Measurements from ENCODE around the gene ETV6.

ETV6 gene

DNA sequence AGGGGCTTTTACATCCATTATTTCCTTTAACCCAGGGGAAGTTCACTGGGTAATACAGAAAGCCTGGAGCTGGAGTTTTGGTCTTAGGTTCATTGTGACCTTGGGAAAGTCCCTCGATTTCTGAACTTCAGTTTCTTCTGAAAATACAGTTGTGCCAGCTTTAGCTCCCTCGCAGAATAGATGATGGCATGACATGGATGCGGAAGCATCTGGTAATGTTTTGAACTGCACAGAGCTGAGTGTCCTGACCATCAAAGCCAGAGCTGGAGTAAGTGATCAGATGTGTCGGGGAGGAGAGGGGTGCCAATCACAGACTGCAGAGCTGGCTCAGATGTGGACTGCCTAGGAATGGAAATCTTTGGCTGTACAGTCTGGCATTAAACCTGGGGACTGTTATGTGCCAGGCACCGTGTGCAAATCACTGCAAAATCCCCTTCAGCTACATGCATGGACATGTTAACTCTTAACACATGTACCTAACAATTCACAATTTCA is 180.9 kb downstream of the ETV6 start:
- H3K36me3 ChIP-seq (ENCODE audit: insufficient read depth, insufficient read length, low read length), result peaks cover 6% of the 10 kb centered on the region
- no peak for DNase-seq (ENCODE audit: low read depth, low spot score)
- no peak for TF ChIP-seq ZNF274 (IDR thresholded peaks at IDR 0.05; ENCODE audit: low read depth, low read length)
- peaks cover 5% of the 10 kb centered on the region for H3K4me1 ChIP-seq (ENCODE audit: insufficient read depth, insufficient read length)
- no peak overlapping the region for H3K4me3 ChIP-seq (ENCODE audit: insufficient read length, low read depth)
- H3K9me3 ChIP-seq (ENCODE audit: insufficient read depth, low read length), result no peaks in the 10 kb centered on the region
- no peak overlapping the region for H3K9ac ChIP-seq (ENCODE audit: insufficient read length, low read depth)
- no peaks in the 10 kb centered on the region for H3K27me3 ChIP-seq (ENCODE audit: insufficient read depth, insufficient read length)

DNA sequence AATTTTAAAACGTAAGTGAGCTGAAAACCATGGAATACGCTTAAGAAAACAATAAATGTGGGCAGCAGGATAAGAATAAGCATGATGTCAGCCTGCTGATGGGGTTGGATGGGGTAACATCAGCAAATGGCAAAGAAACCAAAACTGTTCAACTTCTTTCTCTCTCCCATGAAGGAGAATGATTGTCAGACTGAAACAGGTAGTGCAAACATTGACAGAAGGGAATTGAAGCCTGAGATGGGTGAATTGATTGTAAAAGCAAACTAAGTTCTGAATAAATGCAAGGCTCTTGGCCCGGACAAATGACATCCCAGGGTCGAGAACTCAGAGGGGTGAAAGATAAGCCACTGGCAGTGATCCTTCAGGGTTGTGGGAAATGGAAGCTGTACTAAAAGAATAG is 182.6 kb downstream of the ETV6 start:
- H3K9ac ChIP-seq (ENCODE audit: insufficient read length, low read depth), result no peak overlapping the region
- H3K36me3 ChIP-seq (ENCODE audit: insufficient read depth, insufficient read length, low read length), result peaks cover 6% of the 10 kb centered on the region
- H3K9me3 ChIP-seq (ENCODE audit: insufficient read depth, low read length), result no peaks in the 10 kb centered on the region
- TF ChIP-seq YY1 (IDR thresholded peaks at IDR 0.05; ENCODE audit: insufficient read depth, insufficient read length) (no peak), ZNF274 (IDR thresholded peaks at IDR 0.05; ENCODE audit: low read depth, low read length) (no peak), SUZ12 (IDR thresholded peaks at IDR 0.05; ENCODE audit: extremely low read depth, insufficient read depth, insufficient read length) (no peak)
- no peaks in the 10 kb centered on the region for H3K27me3 ChIP-seq (ENCODE audit: insufficient read depth, insufficient read length)
- H3K4me3 ChIP-seq (ENCODE audit: insufficient read length, low read depth), result no peak overlapping the region
- DNase-seq (ENCODE audit: low read depth, low spot score), result no peak
- no peaks in the 10 kb centered on the region for H3K4me1 ChIP-seq (ENCODE audit: insufficient read depth, insufficient read length)

DNA sequence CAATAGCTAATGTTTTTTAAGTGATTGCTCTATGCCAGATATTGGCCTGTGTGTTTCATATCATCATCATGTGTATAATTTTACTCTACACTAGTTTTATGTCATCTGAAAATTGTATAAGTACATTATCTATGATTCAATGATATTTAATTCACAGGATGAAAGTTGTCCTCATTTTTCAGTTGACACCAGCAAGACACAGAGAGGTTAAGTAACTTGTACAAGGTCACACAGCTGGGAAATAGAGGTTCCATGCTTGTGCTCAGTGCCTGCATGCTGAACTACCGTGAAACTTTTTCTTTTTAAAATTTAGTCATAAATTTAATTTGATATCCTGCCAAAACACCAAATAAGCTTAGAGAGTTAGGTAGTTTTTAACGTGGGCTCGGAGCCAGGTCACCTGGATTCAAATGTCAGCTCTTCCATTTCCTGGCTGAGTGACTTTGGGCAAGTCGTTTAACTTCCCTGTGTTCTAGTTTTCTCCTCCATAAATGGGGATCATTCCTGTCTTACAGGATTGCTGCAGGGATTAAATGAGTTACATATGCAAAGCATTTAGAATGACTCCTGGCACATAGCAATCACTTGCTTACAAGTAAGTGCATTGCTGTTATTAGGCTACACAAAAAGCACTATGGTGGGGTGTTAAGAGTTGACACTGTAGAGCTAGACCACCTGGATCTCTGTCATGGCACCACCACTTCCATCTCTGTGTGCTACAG is 183.9 kb downstream of the ETV6 start:
- no peaks in the 10 kb centered on the region; the same call in 1 of the 2 replicates for H3K9me3 ChIP-seq (ENCODE audit: insufficient read depth, low read length)
- H3K36me3 ChIP-seq (ENCODE audit: insufficient read depth, insufficient read length, low read length), result peaks cover 6% of the 10 kb centered on the region
- no peak overlapping the region for H3K9ac ChIP-seq (ENCODE audit: insufficient read length, low read depth)

DNA sequence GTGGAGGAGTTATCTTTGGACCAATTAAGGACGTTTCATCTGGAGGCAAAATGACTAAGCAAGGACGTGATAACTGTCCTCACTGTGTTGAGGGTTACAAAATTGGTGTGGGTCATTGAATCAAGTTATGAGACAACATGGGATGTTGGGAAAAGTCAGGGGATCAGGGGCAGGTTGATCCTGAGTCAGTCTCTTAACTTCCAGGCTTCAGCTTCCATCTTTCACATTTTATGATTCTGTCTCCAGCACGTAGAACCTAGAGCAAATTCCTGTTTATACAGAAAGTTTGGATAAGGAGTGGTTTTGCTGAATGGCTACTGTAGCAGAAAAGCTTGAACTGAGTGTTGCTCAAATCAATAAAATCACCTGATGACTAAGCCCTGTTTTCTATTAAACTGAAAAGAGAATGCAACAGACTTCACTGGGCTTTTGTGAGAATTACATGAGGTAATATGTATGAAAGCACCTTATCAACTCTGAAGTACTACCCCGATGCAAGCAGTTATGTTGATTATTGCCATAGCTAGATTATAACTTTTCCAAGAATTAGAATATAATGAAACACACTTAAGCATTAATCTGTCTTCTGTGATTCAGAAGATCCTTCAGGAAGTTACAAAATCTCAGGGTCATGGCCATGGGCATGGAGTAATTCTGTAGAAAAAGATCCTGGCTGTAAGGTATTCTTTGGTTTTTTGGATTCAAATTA is 184.8 kb downstream of the ETV6 start:
- no peak for TF ChIP-seq SUZ12 (IDR thresholded peaks at IDR 0.05; ENCODE audit: extremely low read depth, insufficient read depth, insufficient read length)
- no peak for TF ChIP-seq YY1 (IDR thresholded peaks at IDR 0.05; ENCODE audit: insufficient read depth, insufficient read length)
- no peak for TF ChIP-seq ZNF274 (IDR thresholded peaks at IDR 0.05; ENCODE audit: low read depth, low read length)
- H3K4me1 ChIP-seq (ENCODE audit: insufficient read depth, insufficient read length), result no peaks in the 10 kb centered on the region
- no peaks in the 10 kb centered on the region; the same call in 1 of the 2 replicates for H3K9me3 ChIP-seq (ENCODE audit: insufficient read depth, low read length)
- peaks cover 2% of the 10 kb centered on the region for H3K36me3 ChIP-seq (ENCODE audit: insufficient read depth, insufficient read length, low read length)
- H3K4me3 ChIP-seq (ENCODE audit: insufficient read length, low read depth), result no peak overlapping the region
- DNase-seq (ENCODE audit: low read depth, low spot score), result no peak
- no peak overlapping the region for H3K9ac ChIP-seq (ENCODE audit: insufficient read length, low read depth)
- H3K27me3 ChIP-seq (ENCODE audit: insufficient read depth, insufficient read length), result no peaks in the 10 kb centered on the region

More for the DNA sequence above, 183.9 kb downstream of the ETV6 start:
- DNase-seq (ENCODE audit: low read depth, low spot score), result no peak
- no peak overlapping the region for H3K4me3 ChIP-seq (ENCODE audit: insufficient read length, low read depth)
- H3K27me3 ChIP-seq (ENCODE audit: insufficient read depth, insufficient read length), result no peaks in the 10 kb centered on the region
- no peaks in the 10 kb centered on the region for H3K4me1 ChIP-seq (ENCODE audit: insufficient read depth, insufficient read length)
- TF ChIP-seq ZNF274 (IDR thresholded peaks at IDR 0.05; ENCODE audit: low read depth, low read length) (no peak), YY1 (IDR thresholded peaks at IDR 0.05; ENCODE audit: insufficient read depth, insufficient read length) (no peak), SUZ12 (IDR thresholded peaks at IDR 0.05; ENCODE audit: extremely low read depth, insufficient read depth, insufficient read length) (no peak)

DNA sequence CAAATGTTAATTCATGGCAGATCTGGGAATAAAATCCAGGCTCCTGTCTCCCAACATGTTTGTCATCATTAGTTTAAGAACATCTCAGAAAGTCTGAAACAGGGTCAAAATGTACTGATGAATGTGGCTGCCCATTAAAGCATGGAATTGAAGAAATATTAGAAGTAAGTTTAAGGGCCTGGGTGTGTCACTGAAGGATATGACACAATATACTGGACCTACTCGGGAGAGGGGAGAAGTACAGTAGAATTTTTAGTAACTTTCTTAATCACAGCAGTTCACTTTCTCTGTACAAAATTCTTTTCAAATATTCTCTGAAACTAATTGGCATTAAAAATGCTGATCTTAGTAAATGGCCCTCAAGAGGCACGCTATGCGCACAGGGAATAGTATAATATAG is 185.5 kb downstream of the ETV6 start:
- Histone ChIP-seq H3K4me3 (ENCODE audit: insufficient read length, low read depth) (no peak overlapping the region), H3K36me3 (ENCODE audit: insufficient read depth, insufficient read length, low read length) (peaks cover 3% of the 10 kb centered on the region), H3K9me3 (ENCODE audit: insufficient read depth, low read length) (no peaks in the 10 kb centered on the region; the same call in 1 of the 2 replicates), H3K9ac (ENCODE audit: insufficient read length, low read depth) (no peak overlapping the region), H3K4me1 (ENCODE audit: insufficient read depth, insufficient read length) (no peaks in the 10 kb centered on the region), H3K27me3 (ENCODE audit: insufficient read depth, insufficient read length) (no peaks in the 10 kb centered on the region)
- no peak for DNase-seq (ENCODE audit: low read depth, low spot score)
- TF ChIP-seq SUZ12 (IDR thresholded peaks at IDR 0.05; ENCODE audit: extremely low read depth, insufficient read depth, insufficient read length), result no peak
- TF ChIP-seq ZNF274 (IDR thresholded peaks at IDR 0.05; ENCODE audit: low read depth, low read length), result no peak
- no peak for TF ChIP-seq YY1 (IDR thresholded peaks at IDR 0.05; ENCODE audit: insufficient read depth, insufficient read length)

DNA sequence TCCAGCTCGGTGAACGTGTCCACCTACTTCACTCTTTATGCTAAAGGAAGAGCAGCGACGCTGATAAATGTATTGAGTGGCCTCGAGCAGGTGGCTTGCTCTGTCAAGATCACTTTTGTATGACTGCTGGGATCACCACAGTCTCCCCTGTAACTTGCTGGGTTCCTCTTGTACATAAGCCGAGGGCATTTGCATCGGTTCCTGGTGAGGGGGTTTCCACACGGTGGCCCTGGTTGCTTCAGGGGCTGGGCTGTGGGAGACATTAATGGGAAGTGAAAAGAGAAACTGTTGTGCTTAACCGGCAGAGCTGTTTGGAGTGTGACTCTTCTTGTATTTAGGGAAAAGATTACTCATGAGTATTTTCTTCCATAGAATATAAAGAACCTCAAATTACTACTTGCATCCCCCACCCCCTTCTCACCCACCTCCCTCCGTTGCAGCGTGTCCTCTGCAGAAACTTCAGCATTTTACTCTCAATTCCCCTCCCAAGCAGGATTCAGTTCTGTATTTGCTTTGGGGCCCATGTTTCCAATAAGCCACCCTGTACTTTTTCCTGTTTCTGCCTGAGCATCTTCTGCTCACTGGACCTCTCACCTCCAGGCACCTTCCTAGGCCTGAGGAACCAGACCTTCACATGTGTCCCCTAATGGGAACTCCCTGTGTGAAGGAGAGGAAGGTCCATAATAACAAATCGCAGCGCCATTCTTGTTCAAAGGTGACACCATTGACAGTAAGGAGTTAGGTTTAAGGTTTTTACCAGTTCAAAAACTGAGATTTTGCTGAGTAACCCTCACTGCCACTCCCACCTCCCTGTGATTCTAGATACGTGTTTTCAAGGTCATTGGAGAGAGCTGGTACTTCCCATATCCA is 187.0 kb downstream of the ETV6 start:
- Histone ChIP-seq H3K4me1 (ENCODE audit: insufficient read depth, insufficient read length) (no peaks in the 10 kb centered on the region), H3K9ac (ENCODE audit: insufficient read length, low read depth) (no peak overlapping the region), H3K36me3 (ENCODE audit: insufficient read depth, insufficient read length, low read length) (peaks cover 15% of the 10 kb centered on the region), H3K9me3 (ENCODE audit: insufficient read depth, low read length) (no peaks in the 10 kb centered on the region; the same call in 1 of the 2 replicates), H3K27me3 (ENCODE audit: insufficient read depth, insufficient read length) (no peaks in the 10 kb centered on the region), H3K4me3 (ENCODE audit: insufficient read length, low read depth) (no peak overlapping the region)
- TF ChIP-seq SUZ12 (IDR thresholded peaks at IDR 0.05; ENCODE audit: extremely low read depth, insufficient read depth, insufficient read length), result no peak
- no peak for TF ChIP-seq ZNF274 (IDR thresholded peaks at IDR 0.05; ENCODE audit: low read depth, low read length)
- no peak for TF ChIP-seq YY1 (IDR thresholded peaks at IDR 0.05; ENCODE audit: insufficient read depth, insufficient read length)
- no peak for DNase-seq (ENCODE audit: low read depth, low spot score)
